Measurements from ENCODE around the gene DOCK2.
"Not testable (repeated sequence)": the region's sequence is repeated elsewhere in the genome, so short reads cannot be mapped to it uniquely, and the experiment has no call there.

DNA sequence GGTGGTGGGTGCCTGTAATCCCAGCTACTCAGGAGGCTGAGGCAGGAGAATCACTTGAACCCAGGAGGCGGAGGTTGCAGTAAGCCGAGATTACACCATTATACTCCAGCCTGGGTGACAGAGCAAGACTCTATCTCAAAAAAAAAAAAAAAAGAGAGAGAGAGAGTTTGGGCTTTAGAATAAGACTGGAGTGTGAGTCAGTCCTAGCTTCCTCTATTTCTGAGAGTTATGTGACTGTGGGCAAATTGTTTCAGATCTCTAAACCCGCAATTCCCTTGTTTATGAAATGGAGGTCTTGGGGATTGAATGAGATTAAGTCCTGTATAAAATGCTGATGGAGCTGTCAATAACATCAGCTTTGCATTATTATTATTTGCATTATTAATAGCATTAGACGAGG is 316.1 kb downstream of the DOCK2 start:
- TF ChIP-seq CTCF (IDR thresholded peaks at IDR 0.05); EZH2 (IDR thresholded peaks at IDR 0.05; ENCODE audit: borderline replicate concordance, insufficient read depth, low read depth, low read length, poor library complexity, severe bottlenecking): not testable (repeated sequence)
